GM19468 (cell line): ENCODE results near the gene TANC1.
"Not testable (repeated sequence)": the region's sequence is repeated elsewhere in the genome, so short reads cannot be mapped to it uniquely, and the experiment has no call there.

Source experiments
- ATAC-seq: cut with Tn5 transposase; IDR thresholded peaks from one replicate; pipeline ENCODE4 v1.9.1; 2021; ENCODE audit warnings: mild to moderate bottlenecking, moderate library complexity, moderate number of reproducible peaks; ENCODE audit not compliant: unreplicated experiment; ENCODE audit errors: extremely low read depth

The TANC1 gene

DNA sequence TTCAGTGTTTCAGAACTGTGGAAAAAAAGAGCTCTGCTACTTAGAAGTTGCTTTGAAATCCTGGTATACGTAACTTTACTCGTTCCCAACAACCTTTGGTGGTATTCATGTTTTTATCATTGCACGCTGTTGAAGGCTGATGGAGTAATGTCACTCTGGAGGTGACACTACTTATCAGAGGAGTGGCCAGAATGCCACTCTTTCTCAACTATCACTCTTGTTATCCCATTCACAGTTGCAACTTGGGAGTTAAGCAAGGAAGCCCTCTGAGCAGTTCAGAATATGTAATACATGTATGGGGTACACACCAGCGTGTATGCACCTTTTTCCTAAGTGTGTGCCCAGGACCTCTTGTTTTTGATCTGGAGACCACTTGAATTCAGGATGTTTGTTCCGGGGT is 53.6 kb downstream of the TANC1 start:
- ATAC-seq, result no peak

DNA sequence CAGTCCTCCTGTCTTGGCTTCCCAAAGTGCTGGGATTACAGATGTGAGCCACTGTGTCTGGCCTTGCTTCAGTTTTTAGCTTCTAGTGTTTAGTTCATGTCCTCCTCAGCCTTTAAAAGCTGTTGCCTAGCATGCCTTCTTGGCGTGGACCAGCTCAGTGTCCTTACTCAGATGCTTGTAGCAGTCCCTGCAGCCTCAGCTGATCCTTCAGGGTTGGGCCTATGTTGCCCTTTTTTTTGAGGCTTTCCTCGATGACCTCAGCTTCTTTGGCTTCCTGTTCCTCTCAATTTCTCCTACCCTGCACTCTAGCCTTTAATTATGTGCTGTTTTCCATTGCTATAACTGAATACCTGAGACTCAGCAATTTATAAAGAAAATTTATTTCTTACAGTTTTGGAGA is 57.7 kb downstream of the TANC1 start:
- ATAC-seq, result no peak

DNA sequence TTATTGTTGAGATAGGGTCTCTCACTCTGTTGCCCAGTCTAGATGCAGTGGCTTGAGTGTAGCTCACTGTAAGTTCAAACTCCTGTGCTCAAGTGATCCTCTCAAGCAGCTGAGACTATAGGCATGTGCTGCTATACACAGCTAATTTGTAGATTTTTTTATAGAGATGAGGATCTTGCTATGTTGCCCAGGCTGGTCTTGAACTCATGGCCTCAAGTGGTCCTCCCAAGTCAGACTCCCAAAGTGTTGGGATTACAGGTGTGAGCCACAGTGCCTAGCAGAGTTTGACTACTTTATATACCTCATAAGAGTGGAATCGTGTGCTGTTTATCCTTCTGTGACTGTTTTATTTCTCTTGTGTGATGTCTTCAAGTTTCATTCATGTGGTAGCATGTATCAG is 60.3 kb downstream of the TANC1 start:
- no peak for ATAC-seq

DNA sequence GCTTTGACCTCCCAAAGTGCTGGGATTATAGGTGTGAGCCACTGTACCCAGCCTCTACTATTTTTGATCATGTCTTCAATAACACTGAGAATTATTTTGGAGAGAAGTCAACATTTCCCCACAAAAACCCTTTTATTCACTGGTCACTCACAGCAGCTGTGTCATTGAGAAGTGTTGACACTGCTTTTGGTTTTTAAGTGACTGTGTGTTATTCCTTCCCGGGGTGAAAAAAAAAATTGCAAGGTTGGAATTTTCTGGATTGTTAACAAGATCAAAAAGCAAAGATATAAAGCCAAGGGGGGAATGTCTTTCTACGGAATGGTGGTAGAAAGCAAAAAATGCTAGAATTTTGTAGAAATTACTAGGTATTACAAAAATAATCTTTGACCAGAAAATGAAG is 61.5 kb downstream of the TANC1 start:
- ATAC-seq, result no peak

DNA sequence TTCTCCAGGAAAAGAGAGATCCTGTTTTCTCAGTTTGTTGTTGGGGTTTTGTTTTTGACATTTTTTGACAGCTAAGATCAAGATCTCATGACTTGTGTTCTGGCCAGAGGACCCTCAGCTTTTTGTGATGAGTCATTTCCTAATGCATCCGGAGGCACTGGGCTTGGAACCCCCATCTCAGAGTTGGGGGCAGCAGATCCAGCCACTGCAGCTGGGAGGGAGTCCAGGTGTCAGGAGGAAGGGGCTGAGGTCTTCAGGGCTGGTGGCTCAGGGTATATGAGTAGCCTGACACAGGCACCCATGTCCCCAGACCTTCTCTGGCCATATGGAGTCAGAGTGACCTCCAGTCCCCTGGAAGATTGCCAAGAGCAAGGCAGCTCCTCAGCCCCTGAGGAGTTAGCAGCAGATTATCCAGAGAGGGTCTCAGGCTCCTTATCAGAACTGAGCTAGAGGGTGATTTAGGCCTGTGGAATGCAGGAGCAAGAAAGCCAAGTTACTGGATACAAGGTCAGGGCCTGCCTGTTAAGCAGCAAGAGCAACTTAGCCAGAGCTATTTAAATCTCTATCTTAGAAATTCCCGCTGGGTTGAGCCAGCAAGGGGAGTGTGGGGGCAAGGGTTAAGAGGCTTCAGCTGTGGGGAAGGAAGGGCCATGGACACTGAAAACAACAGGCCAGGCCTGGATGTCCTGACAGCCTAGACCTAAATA is 62.4 kb downstream of the TANC1 start:
- ATAC-seq, result no peak

DNA sequence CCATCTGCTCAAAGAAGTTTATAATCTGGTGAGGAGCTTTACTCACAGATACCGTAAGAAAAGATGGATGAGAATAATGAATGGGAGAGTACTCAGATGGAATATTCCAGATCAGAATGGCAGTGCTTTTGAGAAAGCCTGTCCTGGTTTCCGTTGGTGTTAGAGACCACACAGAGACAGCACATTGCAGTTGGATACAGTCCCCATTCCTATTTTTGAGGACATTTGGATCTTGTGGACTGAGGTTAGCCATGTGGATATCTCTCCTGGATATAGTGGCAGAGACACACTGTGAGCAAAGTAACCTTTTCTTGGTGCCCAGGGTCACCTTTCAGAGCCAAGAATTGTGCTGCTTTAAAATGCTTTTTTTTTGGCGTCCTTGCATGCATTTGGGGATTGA is 63.7 kb downstream of the TANC1 start:
- no peak for ATAC-seq

DNA sequence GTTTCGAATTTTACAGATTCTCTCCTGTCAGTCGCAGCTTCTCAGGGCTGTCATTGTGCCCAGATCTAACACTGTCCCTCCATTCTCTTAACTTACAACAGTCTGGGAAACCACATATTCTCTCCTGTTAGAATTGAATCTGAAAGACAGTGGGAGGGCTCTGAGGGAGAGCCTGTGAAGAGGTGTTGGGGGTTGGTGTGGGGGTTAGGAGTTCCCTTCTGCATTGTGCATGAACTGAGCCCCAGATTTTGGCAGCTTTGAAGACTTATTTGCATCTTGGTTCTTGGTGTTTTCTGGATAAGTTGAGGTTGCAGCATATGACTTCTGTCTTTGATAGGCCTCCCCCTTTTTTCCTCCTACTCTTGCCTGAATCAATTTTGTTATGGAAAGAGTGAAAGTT is 64.1 kb downstream of the TANC1 start:
- ATAC-seq, result no peak

DNA sequence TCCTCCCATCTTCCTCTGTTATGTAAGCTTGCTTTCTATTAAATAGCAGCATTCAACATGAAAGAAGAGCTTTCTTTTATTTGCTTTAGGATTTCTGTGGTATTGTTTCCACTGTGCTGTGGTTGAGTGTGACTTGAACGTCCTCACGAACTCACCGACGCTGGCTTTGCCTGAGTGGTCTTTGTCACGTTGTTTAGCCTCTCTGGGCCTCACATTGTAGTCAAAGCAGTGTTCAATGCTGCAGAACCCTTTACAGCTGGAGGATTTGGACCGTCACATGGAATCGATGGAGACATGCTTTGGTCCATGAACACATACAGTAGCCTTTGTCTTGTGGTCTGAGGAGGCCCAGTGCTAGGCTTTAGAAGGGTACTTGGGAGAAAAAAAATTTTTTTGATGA is 66.3 kb downstream of the TANC1 start:
- no peak for ATAC-seq

DNA sequence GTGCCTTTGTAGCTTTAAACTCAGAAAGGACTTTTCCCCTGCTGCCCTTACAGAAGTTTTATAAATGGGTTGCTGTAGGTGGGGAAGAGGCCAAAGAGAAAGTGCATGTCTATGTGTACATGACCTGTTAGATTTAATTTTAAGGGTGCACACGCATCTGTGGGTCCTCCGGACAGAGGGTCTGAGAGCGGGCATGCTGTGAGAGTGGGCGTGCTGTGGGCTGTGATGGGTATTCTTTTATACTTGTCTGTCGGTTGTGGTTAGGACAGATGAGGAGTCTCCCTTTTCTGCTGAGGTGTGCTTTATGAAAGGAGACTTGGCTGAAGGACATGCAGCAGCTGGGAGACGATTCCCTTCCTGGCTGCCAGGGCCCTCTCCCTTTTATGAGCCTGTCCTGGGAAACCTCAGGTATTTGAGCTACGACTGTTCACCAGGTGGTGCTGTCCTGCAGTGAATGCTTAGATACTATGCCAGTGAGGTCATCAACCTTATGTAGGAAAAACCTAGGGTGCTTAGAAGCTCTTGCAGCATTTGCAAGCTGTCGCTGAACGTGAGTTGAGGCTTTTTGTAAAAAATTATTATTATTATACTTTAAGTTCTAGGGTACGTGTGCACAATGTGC is 67.5 kb downstream of the TANC1 start:
- no peak for ATAC-seq

DNA sequence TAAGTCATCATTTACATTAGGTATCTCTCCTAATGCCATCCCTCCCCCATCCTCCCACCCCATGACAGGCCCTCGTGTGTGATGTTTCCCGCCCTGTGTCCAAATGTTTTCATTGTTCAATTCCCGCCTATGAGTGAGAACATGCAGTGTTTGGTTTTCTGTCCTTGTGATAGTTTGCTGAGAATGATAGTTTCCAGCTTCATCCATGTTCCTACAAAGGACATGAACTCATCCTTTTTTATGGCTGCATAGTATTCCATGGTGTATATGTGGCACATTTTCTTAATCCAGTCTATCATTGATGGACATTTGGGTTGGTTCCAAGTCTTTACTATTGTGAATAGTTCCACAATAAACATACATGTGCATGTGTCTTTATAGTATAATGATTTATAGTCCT is 68.0 kb downstream of the TANC1 start:
- not testable (repeated sequence) for ATAC-seq

DNA sequence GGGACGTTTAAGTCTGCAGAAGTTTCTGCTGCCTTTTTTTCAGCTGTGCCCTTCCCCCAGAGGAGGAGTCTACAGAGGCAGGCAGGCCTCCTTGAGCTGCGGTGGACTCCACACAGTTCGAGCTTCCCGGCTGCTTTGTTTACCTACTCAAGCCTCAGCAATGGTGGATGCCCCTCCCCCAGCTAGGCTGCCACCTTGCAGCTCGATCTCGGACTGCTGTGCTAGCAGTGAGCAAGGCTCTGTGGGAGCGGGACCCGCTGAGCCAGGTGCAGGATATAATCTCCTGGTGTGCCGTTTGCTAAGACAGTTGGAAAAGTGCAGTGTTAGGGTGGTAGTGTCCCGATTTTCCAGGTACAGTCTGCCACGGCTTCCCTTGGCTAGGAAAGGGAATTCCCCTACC is 72.9 kb downstream of the TANC1 start:
- ATAC-seq, result not testable (repeated sequence)

DNA sequence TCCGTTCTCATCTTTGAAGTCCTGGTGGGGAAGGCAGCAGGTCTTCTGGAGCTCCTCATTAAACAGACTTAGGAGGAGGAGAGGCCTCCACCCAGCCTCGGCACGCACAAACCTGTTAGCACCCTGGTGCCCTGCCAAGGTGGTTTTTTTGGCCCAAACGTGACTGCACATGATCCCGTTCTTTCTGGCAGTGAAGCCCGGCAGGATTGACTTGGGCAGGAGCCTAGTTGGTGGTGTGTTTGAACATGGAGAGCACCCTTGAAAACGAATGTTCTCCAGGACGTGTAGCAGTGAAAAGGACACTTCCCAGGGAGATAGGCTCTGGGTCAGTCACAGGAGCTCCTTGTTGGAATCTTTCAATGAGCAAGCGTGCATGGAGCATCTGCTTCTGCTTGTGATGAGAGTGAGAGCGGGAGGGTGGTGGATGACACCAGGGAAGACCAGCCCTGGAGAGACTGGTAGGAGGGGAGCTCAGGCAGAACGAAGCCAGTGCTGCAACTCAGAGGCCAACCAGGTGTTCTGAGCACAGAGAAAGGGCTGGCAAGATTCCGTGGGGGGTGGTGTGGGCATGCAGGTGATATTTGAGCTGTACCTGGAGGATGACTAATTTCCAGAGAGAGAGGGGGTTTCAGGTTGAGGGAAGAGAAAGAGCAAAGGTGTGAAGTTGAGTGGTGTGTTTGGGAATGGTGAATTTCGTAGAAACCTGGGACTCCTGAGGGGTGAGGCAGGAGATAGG is 73.8 kb downstream of the TANC1 start:
- ATAC-seq, result no peak

DNA sequence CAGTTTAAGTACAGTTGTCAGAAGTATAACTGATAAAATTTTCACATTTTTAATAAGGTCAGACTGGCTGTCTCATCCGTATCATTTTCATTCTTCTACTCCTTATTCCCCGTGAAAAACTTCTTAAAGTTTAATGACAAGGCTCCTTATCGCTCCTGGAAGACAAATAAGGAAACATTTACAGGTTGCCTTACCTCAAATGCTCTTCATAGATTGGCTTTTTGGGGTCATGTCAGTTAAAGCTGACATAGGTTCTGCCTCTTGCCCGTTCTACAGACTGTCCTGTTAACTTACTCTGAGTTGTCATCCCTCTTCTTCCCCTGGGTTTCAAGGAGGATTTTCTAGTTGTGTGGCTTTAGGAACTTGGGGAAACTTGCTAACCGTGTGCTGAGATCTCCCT is 75.3 kb downstream of the TANC1 start:
- ATAC-seq, result no peak

DNA sequence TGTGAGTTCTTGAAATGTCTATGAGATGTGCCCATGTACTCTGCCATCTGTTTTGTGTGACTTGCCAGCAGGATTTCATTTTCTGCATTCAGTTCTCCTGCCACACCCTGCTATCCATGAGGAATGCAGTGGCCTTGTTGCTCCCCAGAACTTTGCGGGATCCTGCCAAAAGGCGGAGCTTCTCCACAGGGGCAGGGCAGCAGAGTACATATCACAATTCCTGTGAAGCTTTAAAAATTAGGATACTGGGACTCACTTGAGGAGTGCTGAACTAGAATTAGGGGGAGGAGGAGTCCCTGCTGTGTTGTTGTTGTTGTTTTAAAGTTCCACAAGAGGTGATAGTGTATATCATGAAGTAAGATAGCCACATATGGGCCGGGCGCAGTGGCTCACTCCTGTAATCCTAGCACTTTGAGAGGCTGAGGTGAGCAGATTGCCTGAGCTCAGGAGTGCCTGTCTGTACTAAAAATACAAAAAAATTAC is 76.4 kb downstream of the TANC1 start:
- ATAC-seq, result no peak

DNA sequence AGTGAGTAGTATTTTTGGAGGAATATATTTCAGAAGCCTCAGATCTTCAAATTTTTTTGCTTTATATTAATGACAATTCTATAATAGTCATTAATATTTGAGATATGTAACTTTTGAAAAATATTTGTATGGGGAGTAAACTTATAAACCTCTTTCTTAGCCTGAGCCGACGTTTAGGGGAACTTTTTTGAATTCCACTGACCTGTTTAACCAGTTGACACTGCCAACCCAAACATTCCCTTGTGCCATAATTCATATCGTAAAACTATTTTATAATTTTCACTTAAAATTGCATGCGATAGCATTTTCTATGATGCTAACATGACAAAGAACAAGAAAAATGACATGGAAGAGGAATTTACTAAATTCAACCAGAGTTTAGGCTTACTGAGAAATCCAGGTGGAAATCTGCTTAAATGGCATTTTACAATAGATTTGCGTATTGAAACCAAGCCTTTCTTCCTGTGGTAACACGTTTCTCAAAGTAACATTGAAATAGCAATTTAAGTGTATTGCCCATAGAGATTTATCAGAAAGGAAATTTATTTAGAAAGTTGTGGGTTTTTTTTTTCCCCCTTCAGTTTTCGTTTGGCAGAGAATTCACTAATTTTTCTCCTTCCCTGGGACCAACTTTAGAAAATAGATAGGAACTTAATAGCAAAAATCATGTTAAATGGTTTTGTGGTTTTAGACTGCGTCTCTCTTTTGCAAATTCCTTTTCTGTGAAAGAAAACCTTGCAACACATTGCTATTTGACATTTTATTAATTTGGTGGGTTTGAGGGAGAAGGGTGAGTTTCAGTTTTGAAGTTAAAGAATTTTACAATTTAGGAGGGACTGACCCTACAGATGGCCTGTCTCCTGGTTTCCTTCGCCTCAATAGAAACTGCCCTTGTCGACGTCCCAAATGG is 77.4 kb downstream of the TANC1 start:
- ATAC-seq, result no peak

DNA sequence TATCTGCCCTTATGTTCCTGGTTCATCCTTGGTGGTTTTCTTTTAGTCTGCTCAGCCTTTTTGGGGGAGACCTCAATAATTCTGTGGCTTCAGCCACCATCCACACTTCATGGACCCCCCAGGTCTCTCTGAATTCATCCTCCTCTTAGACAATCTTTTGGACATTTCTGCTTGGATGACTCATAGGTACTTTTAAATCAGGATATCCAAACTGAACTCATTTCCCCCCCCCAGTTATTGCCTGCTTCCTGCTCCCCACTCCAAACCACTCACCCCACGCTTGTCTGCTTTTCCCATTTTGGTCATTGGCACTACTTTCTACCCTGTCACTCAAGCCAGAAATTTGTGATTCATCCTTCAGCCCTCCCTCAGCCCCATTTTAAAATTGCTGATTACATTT is 78.5 kb downstream of the TANC1 start:
- ATAC-seq, result no peak

DNA sequence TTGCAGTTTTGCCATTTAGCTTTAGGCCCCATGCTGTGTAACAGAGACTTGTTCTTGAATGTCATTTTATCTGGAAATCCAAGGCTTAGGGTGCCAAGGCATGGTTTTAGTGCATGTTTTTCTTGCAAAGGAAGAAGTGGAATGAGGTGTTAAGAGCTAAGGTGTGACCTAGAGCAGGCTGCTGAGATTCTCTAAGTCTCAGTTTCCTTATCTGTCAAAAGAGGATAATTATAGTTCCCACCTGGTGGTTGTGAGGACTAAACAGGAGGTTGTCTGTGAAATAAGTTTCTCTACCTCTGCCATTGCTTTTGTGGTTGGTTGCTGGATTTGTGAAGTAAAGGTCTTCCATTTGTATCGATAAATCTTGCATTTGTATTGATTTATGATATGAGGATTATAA is 82.0 kb downstream of the TANC1 start:
- ATAC-seq, result no peak

DNA sequence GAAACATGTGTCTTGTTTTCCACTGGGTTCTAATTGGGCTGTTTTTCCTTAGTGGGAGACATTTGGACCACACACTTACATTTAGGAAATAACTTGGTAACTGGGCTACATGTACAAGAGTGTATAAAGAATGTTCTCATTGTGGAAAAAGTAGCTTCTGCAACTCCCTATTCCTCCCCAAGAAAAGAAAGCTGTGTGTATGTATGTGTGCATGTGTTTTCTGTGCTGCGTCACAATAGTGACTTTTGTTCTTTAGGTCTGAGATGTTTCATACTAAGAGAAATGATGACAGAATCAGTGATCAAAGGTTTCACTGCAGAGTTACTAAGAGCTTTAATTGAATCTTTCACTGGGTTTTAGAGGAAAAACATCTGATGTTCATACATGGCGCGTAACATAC is 82.7 kb downstream of the TANC1 start:
- no peak for ATAC-seq

DNA sequence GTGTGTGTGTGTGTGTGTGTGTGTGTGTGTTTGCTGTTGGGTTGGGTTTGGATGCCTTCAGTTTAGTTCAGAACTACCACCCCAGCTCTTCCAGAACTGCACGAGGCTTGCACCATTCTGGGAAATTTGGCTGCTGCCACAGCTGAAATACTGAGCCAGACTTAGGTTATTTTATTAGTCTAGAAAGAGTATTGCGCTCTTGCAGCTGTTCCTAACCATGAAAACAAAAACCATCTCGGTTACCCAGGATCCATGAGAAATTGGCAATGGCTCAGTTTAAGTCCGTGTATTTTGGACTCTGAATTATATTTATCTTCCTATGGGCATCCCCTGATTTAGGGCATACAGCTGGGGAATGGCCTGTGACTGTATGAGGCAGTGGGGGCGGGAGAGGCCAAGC is 83.2 kb downstream of the TANC1 start:
- no peak for ATAC-seq

DNA sequence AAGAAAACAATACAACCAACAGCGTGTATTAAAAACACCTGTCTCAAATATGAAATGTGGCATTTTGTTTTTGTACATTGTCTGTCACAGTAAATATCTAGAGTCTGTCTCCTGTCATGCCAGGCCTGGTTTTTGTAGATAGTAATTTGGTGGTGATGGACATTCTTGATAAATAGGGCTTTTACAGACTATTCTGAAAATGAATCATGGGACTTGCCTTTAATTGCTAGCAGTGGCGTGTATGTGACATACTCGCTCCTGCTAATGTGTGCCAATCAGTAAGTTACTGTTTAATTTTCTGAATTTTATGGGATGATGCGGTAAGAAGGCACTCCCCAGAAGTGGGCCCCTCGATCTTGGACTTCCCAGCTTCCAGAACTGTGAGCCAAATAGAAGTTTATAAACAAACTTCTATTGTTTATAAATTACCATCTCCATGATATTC is 83.7 kb downstream of the TANC1 start:
- ATAC-seq, result no peak
